Epithelial cell of proximal tubule (primary cell): ENCODE measurements around the gene SBK2. TPM values are rescaled to one million over a fixed set of nuclear protein-coding genes. Genes with fewer than 3 reads are reported as not detected.
"Not testable (repeated sequence)": the region's sequence is repeated elsewhere in the genome, so short reads cannot be mapped to it uniquely, and the experiment has no call there.

ENCODE experiments used
- DNase-seq: peaks from one replicate; pipeline ENCODE4 v3.0.0-alpha.2; 2011; ENCODE audit warnings: low read depth
- H3K4me3 ChIP-seq: 2 replicates; pipeline ENCODE4 v1.5.1; 2011; ENCODE audit warnings: low read depth, mild to moderate bottlenecking, low read length
- total RNA-seq: library from RNA; depleted of rRNA; stranded (reverse); fragments of >200 nt; gene quantifications from 2 replicates; pipeline ENCODE4 v1.2.3, GENCODE V29; 2015
- TF ChIP-seq, protein P1 (sequence below): conservative IDR thresholded peaks from 2 replicates; pipeline ENCODE4 v1.5.1; 2012; ENCODE audit warnings: low read depth, mild to moderate bottlenecking, low read length

The SBK2 gene
- total RNA-seq, 1 donor from 2014 or later = 2.9 TPM

DNA sequence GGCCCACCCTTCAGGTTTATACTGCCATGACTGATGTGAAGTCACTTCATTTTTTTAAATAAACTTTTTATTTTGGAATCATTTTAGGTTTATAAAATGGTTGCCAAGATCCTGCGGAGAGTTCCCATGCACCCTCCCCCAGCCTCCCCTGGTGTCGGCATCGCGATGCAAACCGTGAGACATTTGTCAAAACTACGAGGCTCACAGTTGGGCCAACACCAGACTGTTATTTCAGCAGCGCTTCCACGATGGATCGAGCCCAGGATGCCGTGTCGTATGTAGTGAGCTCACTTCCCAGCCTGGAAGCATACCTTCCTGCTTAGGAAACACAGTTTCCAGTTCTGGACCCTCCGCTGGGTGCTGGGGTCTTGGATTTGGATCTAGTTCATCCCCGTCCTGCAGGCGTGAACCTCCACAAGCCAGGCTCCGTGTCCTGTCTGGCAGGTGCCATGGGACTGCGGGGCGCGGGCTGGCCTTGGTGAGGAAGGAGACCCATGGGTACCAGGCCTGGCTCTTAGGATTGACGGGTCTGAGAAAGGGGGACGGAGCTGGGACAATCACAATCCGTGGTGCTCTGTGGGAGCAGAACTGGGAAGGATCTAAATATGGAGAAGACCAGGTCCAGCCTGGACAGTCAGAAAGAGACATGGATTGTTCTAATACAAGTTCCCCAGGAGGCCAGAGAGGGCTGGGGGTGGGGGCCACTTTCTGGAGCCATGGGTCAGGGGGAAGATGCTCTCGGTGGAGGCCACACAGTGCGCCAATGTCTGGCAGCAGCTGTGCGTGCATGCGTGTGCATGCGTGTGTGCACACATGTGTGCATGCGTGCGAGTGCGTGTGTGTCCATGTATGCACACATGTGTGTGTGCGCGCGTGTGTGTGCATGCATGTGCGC is 2.4 kb upstream of the SBK2 start:
- TF ChIP-seq, protein P1, sequence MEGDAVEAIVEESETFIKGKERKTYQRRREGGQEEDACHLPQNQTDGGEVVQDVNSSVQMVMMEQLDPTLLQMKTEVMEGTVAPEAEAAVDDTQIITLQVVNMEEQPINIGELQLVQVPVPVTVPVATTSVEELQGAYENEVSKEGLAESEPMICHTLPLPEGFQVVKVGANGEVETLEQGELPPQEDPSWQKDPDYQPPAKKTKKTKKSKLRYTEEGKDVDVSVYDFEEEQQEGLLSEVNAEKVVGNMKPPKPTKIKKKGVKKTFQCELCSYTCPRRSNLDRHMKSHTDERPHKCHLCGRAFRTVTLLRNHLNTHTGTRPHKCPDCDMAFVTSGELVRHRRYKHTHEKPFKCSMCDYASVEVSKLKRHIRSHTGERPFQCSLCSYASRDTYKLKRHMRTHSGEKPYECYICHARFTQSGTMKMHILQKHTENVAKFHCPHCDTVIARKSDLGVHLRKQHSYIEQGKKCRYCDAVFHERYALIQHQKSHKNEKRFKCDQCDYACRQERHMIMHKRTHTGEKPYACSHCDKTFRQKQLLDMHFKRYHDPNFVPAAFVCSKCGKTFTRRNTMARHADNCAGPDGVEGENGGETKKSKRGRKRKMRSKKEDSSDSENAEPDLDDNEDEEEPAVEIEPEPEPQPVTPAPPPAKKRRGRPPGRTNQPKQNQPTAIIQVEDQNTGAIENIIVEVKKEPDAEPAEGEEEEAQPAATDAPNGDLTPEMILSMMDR = no peak
- DNase-seq = no peak
- no peak overlapping the region for H3K4me3 ChIP-seq

- TF ChIP-seq, protein P1 = no peak
- DNase-seq = no peak
- H3K4me3 ChIP-seq = no peak overlapping the region
These were observed 1.2 kb upstream of the SBK2 start for GRCh38 chr19:55538132-55538531.

GRCh38 chr19:55537741-55538111 is 793 bp upstream of the SBK2 start:
- TF ChIP-seq, protein P1 = no peak
- H3K4me3 ChIP-seq = no peak overlapping the region
- no peak for DNase-seq

DNA sequence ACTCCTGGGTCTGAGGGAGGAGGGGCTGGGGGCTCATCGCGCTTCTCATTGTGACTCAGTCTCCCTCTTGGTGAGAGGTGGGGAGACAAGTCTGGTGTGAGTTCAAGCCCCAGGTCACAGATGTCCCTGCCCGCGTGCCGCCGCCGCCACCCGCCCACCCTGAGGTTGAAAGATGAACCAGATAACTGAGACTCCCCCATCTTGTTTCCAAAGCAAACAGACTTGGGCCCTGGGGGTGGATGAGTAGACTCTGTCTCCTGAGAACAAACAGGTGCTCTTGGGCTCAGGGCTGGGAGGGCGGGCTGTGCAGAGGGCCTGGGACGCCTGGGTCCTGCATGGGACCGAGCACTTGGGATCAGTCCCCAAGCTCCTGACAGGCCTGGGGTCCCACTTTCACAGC is 567 bp downstream of the SBK2 start:
- no peak overlapping the region for H3K4me3 ChIP-seq
- TF ChIP-seq, protein P1 = no peak
- no peak for DNase-seq

- TF ChIP-seq, protein P1 = no peak
- DNase-seq = no peak
These were observed 975 bp downstream of the SBK2 start for GRCh38 chr19:55535965-55536350.

GRCh38 chr19:55535173-55535964 is 1.6 kb downstream of the SBK2 start:
- H3K4me3 ChIP-seq = no peak overlapping the region
- DNase-seq = no peak
- TF ChIP-seq, protein P1 = no peak

More at GRCh38 chr19:55535965-55536350, 975 bp downstream of the SBK2 start:
- no peak overlapping the region for H3K4me3 ChIP-seq

DNA sequence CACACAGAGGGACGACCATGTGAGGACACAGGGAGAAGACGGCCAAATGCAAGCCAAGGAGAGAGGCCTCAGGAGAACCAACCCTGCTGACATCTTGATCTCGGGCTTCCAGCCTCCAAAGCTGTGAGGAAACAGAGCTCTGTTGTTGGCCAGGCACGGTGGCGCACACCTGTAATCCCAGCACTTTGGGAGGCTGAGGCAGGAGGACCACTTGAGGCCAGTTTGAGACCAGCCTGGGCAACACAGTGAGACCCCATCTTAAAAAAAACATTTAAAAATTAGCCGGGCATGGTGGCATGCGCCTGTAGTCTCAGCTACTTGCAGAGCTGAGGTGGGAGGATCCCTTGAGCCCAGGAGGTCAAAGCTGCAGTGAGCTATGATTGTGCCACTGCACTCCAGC is 2.7 kb downstream of the SBK2 start:
- H3K4me3 ChIP-seq, DNase-seq: not testable (repeated sequence)
